Calu3 (cell line): Measurements from ENCODE around the gene OR52K1. TPM values are rescaled to one million over a fixed set of nuclear protein-coding genes. Genes with fewer than 3 reads are reported as not detected.

ENCODE experiments used
- BruUV-seq: library from RNA; stranded (reverse); fragments of 400-500 nt; replicated peaks from 2 replicates; lab custom pipeline; 2021; lab: Mats Ljungman, UMichigan
- CTCF ChIA-PET: fragments of 300-600 bp; sonication (Branson Sonifier 250); formaldehyde crosslinking; loops from one replicate; lab custom pipeline; 2022; ENCODE audit warnings: antibody characterized with exemption; lab: Charles Lee
- DNase-seq: peaks from one replicate; pipeline ENCODE4 v3.0.0; 2022
- H3K27ac Mint-ChIP-seq: one replicate; pipeline ENCODE4 v1.8.0; 2022; ENCODE audit warnings: mixed read lengths; ENCODE audit not compliant: unreplicated experiment
- H3K27me3 Mint-ChIP-seq: one replicate; pipeline ENCODE4 v1.8.0; 2022; ENCODE audit warnings: mixed read lengths; ENCODE audit not compliant: unreplicated experiment
- H3K36me3 Mint-ChIP-seq: one replicate; pipeline ENCODE4 v1.8.0; 2022; ENCODE audit warnings: mild to moderate bottlenecking, moderate library complexity, mixed read lengths; ENCODE audit not compliant: insufficient read depth, unreplicated experiment
- H3K4me1 Mint-ChIP-seq: one replicate; pipeline ENCODE4 v1.8.0; 2022; ENCODE audit warnings: mild to moderate bottlenecking, low read depth, mixed read lengths; ENCODE audit not compliant: unreplicated experiment
- H3K4me3 Mint-ChIP-seq: one replicate; pipeline ENCODE4 v1.8.0; 2022; ENCODE audit warnings: mild to moderate bottlenecking, low read depth, moderate library complexity, mixed read lengths; ENCODE audit not compliant: unreplicated experiment
- H3K9me3 Mint-ChIP-seq: one replicate; pipeline ENCODE4 v1.8.0; 2022; ENCODE audit warnings: low read depth, mixed read lengths; ENCODE audit not compliant: unreplicated experiment
- CTCF ChIP-seq: fragments of 200-600 bp; IDR thresholded peaks from one replicate; pipeline ENCODE4 v1.8.0; 2022; ENCODE audit warnings: antibody characterized with exemption; ENCODE audit not compliant: unreplicated experiment
- intact Hi-C: fragments of 100-400 bp; cut with micrococcal nuclease; formaldehyde crosslinking; loops from one replicate; pipeline ENCODE4 v1.10.0; 2022; ENCODE audit not compliant: unreplicated experiment
- total RNA-seq: library from RNA; stranded (reverse); gene quantifications from 2 replicates; pipeline ENCODE4 v1.2.3, GENCODE V29; 2022

The OR52K1 gene
- total RNA-seq, 1 experiment from 2014 or later = not detected

- no peak overlapping the region for H3K27ac Mint-ChIP-seq
- intact Hi-C loops = no loop called here
- H3K36me3 Mint-ChIP-seq = no peaks in the 10 kb centered on the region
- BruUV-seq = no TSS peak
- CTCF ChIA-PET = no interaction called here
- no peaks in the 10 kb centered on the region for H3K4me1 Mint-ChIP-seq
- H3K27me3 Mint-ChIP-seq = peaks cover 4% of the 10 kb centered on the region
- H3K9me3 Mint-ChIP-seq = peaks cover 2% of the 10 kb centered on the region
- no peak for DNase-seq
- TF ChIP-seq CTCF = no peak
- H3K4me3 Mint-ChIP-seq = no peak overlapping the region
Measured at GRCh38 chr11:4443232-4443891, 39.1 kb upstream of the OR52K1 start.

GRCh38 chr11:4448995-4449394, 33.5 kb upstream of the OR52K1 start, which contains the start of gene OR52K2:
OR52K2 (plus strand) TSS chr11:4449295; CDS start chr11:4449340, 45 bp downstream.
- BruUV-seq = no TSS peak
- H3K4me1 Mint-ChIP-seq = no peaks in the 10 kb centered on the region
- TF ChIP-seq CTCF = no peak
- no peak within 1 kb of the TSS for H3K27ac Mint-ChIP-seq
- no peak for DNase-seq
- peaks cover under 1% of the 10 kb centered on the region for H3K9me3 Mint-ChIP-seq
- no peak within 1 kb of the TSS for H3K4me3 Mint-ChIP-seq
- no peaks in the 10 kb centered on the region for H3K36me3 Mint-ChIP-seq
- peaks cover 13% of the 10 kb centered on the region for H3K27me3 Mint-ChIP-seq
- CTCF ChIA-PET = no interaction called here
- intact Hi-C loops = no loop called here

DNA sequence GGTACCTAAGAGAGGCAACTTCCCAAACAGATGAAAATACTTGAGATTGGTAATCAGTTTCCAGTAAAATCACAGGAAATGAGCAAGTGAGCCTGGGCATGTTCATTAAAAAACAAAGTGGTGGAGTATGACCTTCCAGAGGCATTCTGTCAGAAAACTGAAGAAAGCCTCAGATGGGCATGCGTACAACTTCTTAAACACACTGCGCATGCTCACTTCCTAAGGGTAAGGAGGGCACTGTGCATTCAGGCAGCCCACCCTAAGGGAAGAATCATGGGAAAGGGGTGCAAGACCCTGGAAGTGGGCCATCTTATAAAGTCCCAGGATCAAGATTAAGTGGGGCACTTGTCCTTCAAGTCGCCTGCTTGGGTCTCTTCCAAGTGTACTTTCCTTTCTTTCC, 29.3 kb upstream of the OR52K1 start:
- H3K27ac Mint-ChIP-seq = no peak overlapping the region
- H3K36me3 Mint-ChIP-seq = no peaks in the 10 kb centered on the region
- no peak for TF ChIP-seq CTCF
- intact Hi-C loops = no loop called here
- H3K4me1 Mint-ChIP-seq = no peaks in the 10 kb centered on the region
- no peak overlapping the region for H3K4me3 Mint-ChIP-seq
- H3K9me3 Mint-ChIP-seq = peaks cover 2% of the 10 kb centered on the region
- peaks cover 38% of the 10 kb centered on the region for H3K27me3 Mint-ChIP-seq
- BruUV-seq = no TSS peak
- DNase-seq = no peak
- CTCF ChIA-PET = no interaction called here

DNA sequence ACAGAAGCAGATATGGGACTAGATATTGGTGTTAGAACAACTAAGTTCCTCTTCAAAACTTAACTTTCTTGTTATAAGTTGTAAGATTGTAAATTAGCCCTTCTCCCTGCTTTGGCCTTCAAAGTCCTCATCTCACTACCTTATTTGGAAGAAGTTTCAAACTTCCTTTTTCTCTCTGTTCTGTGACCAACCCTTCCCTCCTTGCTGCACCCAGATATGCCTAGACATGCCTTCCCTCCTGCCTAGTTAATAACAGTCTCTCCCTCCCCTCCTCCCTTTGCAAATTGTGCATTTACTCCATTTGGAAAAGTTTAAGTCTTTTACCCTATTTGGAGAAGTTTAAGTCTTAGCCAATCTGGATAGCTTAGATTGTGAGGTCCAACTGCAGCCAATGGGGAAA, 28.4 kb upstream of the OR52K1 start:
- intact Hi-C loops = no loop called here
- Mint-ChIP-seq H3K27ac (no peak overlapping the region), H3K27me3 (peaks cover 38% of the 10 kb centered on the region), H3K36me3 (no peaks in the 10 kb centered on the region), H3K4me1 (no peaks in the 10 kb centered on the region), H3K4me3 (no peak overlapping the region), H3K9me3 (peaks cover 2% of the 10 kb centered on the region)
- no peak for TF ChIP-seq CTCF
- DNase-seq = no peak
- CTCF ChIA-PET = no interaction called here
- BruUV-seq = no TSS peak
